WTC11 (cell line): ENCODE measurements around the gene ARPC2.
"Not testable (repeated sequence)": the region's sequence is repeated elsewhere in the genome, so short reads cannot be mapped to it uniquely, and the experiment has no call there.

ENCODE experiments used
- CREB1 ChIP-seq: sonication (generic); formaldehyde crosslinking; IDR thresholded peaks from 2 replicates; pipeline ENCODE4 v1.8.0; 2023; ENCODE audit warnings: mild to moderate bottlenecking, missing genetic modification reagents
- ESRRA ChIP-seq: sonication (generic); formaldehyde crosslinking; IDR thresholded peaks from 2 replicates; pipeline ENCODE4 v1.8.1; 2022; ENCODE audit warnings: mild to moderate bottlenecking, missing genetic modification reagents, borderline replicate concordance
- ETV6 ChIP-seq: sonication (generic); formaldehyde crosslinking; IDR thresholded peaks from 2 replicates; pipeline ENCODE4 v1.8.1; 2022; ENCODE audit warnings: mild to moderate bottlenecking, missing genetic modification reagents
- JUN ChIP-seq: sonication (generic); formaldehyde crosslinking; IDR thresholded peaks from 2 replicates; pipeline ENCODE4 v1.8.0; 2023; ENCODE audit warnings: mild to moderate bottlenecking, missing genetic modification reagents
- NFATC4 ChIP-seq: fragments of 250-450 bp; sonication (Bioruptor Pico); IDR thresholded peaks from 2 replicates; pipeline ENCODE4 v1.9.0; 2021; ENCODE audit warnings: mild to moderate bottlenecking
- TF ChIP-seq, protein P1 (sequence below): fragments of 200-600 bp; IDR thresholded peaks from 2 replicates; pipeline ENCODE4 v1.8.0; 2022; ENCODE audit warnings: antibody characterized with exemption
- TF ChIP-seq, protein P2 (sequence below): sonication (generic); formaldehyde crosslinking; conservative IDR thresholded peaks from 2 replicates; pipeline ENCODE4 v1.8.1; 2023; ENCODE audit warnings: mild to moderate bottlenecking, low read depth, missing genetic modification reagents, moderate library complexity
- TF ChIP-seq, protein P3 (sequence below): sonication (generic); formaldehyde crosslinking; IDR thresholded peaks from 2 replicates; pipeline ENCODE4 v1.8.1; 2023; ENCODE audit warnings: mild to moderate bottlenecking, missing genetic modification reagents
- TF ChIP-seq, protein P4 (sequence below): sonication (generic); formaldehyde crosslinking; IDR thresholded peaks from 2 replicates; pipeline ENCODE4 v1.8.0; 2022; ENCODE audit warnings: missing genetic modification reagents
- TF ChIP-seq, protein P5 (sequence below): fragments of 250-450 bp; sonication (Bioruptor Pico); IDR thresholded peaks from 2 replicates; pipeline ENCODE4 v2.1.2; 2022; ENCODE audit warnings: mild to moderate bottlenecking, moderate library complexity
- TF ChIP-seq, protein P6 (sequence below): sonication (generic); formaldehyde crosslinking; IDR thresholded peaks from 2 replicates; pipeline ENCODE4 v1.8.1; 2023; ENCODE audit warnings: mild to moderate bottlenecking, missing genetic modification reagents, moderate library complexity
- TF ChIP-seq, protein P7 (sequence below): sonication (generic); formaldehyde crosslinking; IDR thresholded peaks from 2 replicates; pipeline ENCODE4 v1.8.1; 2022; ENCODE audit warnings: missing genetic modification reagents, borderline replicate concordance

DNA sequence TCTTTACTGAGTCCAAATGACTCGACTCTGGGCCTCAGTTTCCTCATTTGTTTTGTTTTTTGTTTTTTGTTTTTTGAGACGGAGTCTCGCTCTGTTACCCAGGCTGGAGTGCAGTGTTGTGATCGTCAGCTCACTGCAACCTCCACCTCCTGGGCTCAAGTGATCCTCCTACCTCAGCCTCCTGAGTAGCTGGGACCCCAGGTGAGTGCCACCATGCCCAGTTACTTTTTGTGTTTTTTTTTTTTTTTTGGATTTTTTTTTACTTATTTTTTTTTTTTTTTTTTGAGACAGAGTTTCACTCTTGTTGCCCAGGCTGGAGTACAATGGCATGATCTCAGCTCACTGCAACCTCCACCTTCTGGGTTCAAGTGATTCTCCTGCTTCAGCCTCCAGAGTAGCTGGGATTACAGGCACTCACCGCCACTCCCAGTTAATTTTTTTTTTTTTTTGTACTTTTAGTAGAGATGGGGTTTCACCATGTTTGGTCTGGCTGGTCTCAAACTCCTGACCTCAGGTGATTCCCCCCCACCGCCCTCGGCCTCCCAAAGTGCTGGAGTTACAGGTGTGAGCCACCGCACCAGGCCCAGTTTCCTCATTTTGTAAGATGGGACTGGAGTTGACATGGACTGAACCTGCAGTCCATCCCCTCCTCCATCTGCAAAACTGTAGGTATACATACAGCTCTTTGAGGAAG, 56.4 kb downstream of the ARPC2 start:
- TF ChIP-seq NFATC4; JUN (CRISPR knock-in tag); ETV6 (CRISPR knock-in tag); ESRRA (CRISPR knock-in tag); CREB1: not testable (repeated sequence)
- TF ChIP-seq, protein P1, sequence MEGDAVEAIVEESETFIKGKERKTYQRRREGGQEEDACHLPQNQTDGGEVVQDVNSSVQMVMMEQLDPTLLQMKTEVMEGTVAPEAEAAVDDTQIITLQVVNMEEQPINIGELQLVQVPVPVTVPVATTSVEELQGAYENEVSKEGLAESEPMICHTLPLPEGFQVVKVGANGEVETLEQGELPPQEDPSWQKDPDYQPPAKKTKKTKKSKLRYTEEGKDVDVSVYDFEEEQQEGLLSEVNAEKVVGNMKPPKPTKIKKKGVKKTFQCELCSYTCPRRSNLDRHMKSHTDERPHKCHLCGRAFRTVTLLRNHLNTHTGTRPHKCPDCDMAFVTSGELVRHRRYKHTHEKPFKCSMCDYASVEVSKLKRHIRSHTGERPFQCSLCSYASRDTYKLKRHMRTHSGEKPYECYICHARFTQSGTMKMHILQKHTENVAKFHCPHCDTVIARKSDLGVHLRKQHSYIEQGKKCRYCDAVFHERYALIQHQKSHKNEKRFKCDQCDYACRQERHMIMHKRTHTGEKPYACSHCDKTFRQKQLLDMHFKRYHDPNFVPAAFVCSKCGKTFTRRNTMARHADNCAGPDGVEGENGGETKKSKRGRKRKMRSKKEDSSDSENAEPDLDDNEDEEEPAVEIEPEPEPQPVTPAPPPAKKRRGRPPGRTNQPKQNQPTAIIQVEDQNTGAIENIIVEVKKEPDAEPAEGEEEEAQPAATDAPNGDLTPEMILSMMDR = not testable (repeated sequence)
- TF ChIP-seq, protein P2, sequence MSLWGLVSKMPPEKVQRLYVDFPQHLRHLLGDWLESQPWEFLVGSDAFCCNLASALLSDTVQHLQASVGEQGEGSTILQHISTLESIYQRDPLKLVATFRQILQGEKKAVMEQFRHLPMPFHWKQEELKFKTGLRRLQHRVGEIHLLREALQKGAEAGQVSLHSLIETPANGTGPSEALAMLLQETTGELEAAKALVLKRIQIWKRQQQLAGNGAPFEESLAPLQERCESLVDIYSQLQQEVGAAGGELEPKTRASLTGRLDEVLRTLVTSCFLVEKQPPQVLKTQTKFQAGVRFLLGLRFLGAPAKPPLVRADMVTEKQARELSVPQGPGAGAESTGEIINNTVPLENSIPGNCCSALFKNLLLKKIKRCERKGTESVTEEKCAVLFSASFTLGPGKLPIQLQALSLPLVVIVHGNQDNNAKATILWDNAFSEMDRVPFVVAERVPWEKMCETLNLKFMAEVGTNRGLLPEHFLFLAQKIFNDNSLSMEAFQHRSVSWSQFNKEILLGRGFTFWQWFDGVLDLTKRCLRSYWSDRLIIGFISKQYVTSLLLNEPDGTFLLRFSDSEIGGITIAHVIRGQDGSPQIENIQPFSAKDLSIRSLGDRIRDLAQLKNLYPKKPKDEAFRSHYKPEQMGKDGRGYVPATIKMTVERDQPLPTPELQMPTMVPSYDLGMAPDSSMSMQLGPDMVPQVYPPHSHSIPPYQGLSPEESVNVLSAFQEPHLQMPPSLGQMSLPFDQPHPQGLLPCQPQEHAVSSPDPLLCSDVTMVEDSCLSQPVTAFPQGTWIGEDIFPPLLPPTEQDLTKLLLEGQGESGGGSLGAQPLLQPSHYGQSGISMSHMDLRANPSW (CRISPR knock-in tag) = not testable (repeated sequence)
- TF ChIP-seq, protein P3, sequence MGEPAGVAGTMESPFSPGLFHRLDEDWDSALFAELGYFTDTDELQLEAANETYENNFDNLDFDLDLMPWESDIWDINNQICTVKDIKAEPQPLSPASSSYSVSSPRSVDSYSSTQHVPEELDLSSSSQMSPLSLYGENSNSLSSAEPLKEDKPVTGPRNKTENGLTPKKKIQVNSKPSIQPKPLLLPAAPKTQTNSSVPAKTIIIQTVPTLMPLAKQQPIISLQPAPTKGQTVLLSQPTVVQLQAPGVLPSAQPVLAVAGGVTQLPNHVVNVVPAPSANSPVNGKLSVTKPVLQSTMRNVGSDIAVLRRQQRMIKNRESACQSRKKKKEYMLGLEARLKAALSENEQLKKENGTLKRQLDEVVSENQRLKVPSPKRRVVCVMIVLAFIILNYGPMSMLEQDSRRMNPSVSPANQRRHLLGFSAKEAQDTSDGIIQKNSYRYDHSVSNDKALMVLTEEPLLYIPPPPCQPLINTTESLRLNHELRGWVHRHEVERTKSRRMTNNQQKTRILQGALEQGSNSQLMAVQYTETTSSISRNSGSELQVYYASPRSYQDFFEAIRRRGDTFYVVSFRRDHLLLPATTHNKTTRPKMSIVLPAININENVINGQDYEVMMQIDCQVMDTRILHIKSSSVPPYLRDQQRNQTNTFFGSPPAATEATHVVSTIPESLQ = not testable (repeated sequence)
- TF ChIP-seq, protein P4, sequence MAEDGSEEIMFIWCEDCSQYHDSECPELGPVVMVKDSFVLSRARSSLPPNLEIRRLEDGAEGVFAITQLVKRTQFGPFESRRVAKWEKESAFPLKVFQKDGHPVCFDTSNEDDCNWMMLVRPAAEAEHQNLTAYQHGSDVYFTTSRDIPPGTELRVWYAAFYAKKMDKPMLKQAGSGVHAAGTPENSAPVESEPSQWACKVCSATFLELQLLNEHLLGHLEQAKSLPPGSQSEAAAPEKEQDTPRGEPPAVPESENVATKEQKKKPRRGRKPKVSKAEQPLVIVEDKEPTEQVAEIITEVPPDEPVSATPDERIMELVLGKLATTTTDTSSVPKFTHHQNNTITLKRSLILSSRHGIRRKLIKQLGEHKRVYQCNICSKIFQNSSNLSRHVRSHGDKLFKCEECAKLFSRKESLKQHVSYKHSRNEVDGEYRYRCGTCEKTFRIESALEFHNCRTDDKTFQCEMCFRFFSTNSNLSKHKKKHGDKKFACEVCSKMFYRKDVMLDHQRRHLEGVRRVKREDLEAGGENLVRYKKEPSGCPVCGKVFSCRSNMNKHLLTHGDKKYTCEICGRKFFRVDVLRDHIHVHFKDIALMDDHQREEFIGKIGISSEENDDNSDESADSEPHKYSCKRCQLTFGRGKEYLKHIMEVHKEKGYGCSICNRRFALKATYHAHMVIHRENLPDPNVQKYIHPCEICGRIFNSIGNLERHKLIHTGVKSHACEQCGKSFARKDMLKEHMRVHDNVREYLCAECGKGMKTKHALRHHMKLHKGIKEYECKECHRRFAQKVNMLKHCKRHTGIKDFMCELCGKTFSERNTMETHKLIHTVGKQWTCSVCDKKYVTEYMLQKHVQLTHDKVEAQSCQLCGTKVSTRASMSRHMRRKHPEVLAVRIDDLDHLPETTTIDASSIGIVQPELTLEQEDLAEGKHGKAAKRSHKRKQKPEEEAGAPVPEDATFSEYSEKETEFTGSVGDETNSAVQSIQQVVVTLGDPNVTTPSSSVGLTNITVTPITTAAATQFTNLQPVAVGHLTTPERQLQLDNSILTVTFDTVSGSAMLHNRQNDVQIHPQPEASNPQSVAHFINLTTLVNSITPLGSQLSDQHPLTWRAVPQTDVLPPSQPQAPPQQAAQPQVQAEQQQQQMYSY (CRISPR knock-in tag) = not testable (repeated sequence)
- TF ChIP-seq, protein P5, sequence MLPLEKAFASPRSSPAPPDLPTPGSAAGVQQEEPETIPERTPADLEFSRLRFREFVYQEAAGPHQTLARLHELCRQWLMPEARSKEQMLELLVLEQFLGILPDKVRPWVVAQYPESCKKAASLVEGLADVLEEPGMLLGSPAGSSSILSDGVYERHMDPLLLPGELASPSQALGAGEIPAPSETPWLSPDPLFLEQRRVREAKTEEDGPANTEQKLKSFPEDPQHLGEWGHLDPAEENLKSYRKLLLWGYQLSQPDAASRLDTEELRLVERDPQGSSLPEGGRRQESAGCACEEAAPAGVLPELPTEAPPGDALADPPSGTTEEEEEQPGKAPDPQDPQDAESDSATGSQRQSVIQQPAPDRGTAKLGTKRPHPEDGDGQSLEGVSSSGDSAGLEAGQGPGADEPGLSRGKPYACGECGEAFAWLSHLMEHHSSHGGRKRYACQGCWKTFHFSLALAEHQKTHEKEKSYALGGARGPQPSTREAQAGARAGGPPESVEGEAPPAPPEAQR = not testable (repeated sequence)
- TF ChIP-seq, protein P6, sequence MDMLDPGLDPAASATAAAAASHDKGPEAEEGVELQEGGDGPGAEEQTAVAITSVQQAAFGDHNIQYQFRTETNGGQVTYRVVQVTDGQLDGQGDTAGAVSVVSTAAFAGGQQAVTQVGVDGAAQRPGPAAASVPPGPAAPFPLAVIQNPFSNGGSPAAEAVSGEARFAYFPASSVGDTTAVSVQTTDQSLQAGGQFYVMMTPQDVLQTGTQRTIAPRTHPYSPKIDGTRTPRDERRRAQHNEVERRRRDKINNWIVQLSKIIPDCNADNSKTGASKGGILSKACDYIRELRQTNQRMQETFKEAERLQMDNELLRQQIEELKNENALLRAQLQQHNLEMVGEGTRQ (CRISPR knock-in tag) = not testable (repeated sequence)
- TF ChIP-seq, protein P7, sequence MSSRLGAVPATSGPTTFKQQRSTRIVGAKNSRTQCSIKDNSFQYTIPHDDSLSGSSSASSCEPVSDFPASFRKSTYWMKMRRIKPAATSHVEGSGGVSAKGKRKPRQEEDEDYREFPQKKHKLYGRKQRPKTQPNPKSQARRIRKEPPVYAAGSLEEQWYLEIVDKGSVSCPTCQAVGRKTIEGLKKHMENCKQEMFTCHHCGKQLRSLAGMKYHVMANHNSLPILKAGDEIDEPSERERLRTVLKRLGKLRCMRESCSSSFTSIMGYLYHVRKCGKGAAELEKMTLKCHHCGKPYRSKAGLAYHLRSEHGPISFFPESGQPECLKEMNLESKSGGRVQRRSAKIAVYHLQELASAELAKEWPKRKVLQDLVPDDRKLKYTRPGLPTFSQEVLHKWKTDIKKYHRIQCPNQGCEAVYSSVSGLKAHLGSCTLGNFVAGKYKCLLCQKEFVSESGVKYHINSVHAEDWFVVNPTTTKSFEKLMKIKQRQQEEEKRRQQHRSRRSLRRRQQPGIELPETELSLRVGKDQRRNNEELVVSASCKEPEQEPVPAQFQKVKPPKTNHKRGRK (CRISPR knock-in tag) = not testable (repeated sequence)
